Activated effector memory CD4-positive, alpha-beta T cell treated with anti-CD3 and anti-CD28 coated beads, Interleukin-2, amount 50 U/mL, for 16 hours (primary cell): ENCODE data around the gene CUL2.
"Not testable (repeated sequence)": the region's sequence is repeated elsewhere in the genome, so short reads cannot be mapped to it uniquely, and the experiment has no call there.

ENCODE experiments used
- DNase-seq: peaks from one replicate; pipeline ENCODE4 v3.0.0-alpha.2; 2020

Gene CUL2

DNA sequence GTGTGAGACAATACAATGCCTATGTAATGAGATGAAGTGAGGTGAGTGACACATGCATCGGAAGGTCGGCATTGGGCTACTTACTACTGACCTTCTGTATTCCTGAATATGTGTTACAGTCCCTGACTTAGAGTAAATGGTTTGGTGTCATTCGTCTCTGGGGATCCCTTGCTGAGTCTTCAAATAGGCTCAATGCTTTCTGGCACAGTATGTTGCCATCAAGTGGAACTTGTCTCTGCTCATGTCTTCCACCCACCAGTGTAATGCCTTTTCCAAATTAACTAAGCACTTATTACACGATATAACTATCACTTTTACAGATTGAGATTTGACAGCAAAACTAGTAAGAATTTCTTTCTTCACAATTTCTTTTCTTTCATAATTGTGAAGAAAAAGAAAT is 10.9 kb downstream of the CUL2 start:
- no peak for DNase-seq

DNA sequence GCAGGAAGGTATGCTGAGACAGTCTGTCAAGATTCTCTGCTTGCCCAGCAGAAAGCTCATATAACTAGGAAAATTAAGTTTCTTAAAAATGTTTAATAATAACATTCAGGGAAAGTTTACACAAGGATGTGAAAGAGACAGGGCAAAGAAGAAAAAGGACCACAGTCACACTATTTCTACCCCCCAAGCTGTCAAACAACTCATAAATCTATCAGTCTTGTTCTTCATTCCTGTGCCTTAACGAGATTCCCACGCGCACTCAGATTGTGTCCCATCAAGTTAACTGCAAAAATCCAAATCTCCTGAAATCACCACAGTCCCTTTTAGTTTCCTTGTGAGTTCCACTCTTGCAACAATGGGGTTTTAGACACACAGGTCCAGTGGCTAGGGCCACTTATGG is 14.9 kb downstream of the CUL2 start:
- no peak for DNase-seq

DNA sequence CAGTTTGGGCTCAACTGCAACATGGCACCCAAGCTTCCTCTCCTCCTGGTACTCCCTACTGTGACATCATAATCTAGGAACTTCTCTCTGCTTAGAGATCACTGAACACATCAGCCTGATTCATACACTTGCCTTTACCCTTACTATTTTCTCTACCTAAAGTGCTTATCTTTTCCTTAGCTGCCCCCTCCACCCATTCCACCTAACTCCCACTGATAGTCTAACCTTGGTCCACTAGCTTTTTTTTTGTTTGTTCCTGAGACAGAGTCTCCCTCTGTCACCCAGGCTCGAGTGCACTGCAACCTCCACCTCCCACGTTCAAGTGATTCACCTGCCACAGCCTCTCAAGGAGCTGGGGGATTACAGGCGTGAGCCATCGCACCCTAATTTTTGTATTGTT is 15.9 kb downstream of the CUL2 start:
- DNase-seq, result no peak

DNA sequence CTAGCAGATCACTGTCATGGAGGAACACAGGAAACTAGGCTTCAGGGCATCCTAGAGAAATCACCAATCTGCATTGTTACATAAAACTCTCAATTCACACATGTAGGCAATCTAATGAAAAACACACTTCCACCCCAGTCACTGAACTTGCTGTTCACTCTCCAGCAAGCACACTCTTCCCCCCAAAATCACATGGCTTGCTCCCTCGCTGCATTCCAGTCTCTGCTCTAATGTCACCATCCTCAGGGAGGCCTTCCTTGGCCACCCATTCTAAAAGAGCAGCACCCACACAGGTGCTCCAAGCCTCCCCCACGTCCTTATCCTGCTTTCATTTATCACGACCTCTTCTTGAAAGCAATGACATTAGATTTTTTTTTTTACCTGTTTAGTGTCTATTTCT is 19.6 kb downstream of the CUL2 start:
- no peak for DNase-seq

DNA sequence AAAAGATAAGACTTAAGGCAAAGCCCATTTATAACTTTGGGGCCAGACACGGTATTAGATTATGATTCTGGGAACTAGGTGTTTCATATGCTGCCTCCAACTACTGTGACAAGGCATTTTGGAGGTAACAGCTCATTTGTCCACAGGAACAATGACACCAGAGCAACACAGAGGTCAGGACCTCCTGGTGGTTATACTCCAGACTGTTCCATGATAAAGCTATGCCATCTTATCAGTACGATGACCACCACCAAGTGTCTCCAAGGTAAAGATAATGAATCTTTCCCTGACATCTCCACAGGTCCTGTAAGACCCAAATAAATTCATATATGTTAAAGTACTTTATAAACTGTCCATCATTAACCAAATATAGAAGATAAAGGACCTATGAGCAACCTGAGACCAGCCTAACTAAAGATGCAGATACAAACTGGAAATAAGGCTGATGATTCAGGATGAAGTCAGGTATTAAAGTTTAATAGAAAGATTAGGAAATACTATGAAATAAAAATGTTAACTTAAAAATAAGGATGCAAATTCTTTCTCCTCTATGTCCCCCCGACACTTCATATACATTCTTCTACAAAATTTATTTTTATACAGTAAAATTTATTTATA is 26.2 kb downstream of the CUL2 start:
- no peak for DNase-seq

DNA sequence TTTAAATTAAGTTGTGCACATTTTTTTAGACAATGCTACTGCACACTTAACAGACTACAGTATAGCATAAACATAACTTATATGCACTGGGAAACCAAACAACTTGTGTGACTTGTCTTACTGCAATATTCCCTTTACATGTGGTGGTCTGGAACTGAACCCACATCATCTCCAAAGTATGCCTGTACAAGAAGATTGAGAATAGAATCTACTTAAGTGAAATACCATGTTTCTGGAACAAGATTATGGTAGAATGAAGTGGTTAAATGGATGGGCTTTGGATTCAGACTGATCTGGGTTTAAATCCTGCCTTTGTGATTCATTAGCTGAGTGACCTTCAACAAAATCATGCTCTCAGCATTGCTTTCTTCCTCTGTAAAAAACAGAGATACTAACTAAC is 30.7 kb downstream of the CUL2 start:
- DNase-seq, result no peak

DNA sequence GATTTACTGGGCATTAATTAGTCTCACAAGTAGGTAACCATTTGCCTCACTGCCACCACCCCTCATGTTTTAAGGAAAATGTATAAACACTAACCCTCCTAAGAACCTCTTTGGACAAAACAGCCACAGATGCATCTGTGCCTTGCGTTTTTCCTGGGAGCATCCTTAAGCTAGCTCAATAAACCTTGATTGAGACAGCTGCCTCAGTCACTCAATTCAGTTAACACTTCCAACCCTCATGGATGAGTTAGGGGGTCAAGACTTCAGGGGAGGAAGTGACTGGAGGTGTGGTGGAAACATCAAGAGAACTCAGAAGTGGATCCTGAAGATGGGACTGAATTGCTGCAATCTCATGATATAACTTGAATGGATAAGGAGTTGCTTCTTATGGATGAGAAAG is 31.5 kb downstream of the CUL2 start:
- DNase-seq, result no peak

DNA sequence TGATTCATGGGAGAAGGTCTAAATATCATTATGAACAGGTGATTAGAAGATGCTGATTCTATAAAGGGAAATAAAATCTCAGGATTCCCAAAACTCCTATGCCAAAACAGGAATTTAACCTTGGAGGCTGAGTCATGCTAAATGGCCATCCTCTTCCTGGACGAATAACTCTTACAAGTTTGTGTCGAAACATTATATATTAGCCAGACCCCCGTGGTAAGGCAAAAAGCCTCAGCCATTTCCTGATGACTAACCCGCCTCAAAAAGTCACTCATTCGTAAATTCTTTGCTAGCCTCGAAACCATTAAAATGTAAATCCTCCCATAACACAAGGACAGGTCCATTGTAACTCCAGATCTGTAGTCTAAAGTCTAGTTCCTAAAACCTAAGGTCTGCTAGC is 32.0 kb downstream of the CUL2 start:
- DNase-seq, result no peak

DNA sequence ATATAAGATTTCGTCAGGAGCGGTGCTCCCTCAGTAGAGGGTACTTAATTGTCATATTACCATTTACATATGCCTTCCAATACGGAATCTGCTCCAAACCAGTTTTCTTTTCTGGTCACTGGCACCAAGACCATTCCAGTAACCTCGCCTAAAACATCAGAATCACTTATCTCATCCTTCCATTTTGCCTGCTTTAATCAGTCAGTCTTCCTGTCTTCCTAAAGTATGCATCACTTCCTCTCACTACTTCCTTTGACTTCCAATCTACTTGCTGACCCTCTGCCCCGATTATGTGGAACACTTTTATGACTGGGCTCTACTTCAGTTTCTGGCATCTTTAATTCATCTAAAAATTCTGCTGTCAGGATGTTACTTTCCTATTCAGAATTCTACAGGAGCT is 33.5 kb downstream of the CUL2 start:
- no peak for DNase-seq

DNA sequence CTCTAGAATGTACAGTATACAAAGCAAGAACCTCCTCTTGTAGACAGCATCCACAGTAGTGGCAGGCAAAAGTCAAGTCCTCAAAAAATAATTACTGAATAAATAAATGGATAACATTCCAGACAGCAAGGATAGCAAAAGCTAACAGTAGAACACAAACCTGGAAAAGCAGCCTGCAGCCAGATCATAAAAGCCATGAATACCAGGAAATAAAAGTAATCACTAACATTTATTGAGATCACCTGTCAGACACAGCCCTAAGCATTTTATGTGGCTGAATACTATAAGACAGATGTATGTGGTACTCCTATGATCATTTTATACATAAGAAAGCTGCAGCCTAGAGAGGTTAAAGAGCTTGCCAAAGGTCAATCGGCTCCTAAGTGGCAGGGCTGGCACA is 34.0 kb downstream of the CUL2 start:
- no peak for DNase-seq

DNA sequence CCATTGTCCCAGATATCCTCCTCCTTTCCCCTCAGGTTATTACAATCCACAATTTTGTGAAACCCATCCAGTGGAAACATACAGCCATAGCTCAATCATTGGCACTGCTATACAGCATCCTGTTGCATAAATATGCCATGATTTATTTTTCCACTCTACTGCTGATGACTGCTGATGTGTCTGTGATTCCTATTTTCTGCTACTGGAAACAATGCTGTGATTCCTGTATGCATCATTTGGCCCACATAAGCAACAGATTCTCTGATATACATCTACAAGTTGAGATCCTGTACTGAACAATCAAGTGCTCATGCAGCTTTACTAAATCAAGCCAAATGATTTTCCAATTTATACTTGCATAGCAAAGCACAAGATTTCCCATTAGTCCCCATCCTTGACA is 39.6 kb downstream of the CUL2 start:
- no peak for DNase-seq

DNA sequence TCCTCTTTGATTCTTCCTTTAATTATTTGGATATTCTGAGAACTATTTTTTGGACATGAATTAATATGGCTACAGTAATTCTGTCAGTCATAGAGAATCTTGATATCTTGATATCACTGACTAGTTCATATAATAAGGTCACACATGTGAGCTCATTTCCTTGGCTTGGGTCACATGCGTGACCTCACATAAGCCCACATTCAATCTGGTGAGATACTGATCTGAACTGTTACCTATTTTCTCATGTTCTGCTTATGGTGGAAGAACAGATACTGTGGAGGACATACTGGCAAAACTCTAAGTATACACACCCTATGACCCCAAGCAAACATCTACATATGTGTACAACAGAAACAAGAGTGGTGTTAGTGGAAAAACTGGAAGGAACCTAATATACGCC is 44.1 kb downstream of the CUL2 start:
- no peak for DNase-seq

DNA sequence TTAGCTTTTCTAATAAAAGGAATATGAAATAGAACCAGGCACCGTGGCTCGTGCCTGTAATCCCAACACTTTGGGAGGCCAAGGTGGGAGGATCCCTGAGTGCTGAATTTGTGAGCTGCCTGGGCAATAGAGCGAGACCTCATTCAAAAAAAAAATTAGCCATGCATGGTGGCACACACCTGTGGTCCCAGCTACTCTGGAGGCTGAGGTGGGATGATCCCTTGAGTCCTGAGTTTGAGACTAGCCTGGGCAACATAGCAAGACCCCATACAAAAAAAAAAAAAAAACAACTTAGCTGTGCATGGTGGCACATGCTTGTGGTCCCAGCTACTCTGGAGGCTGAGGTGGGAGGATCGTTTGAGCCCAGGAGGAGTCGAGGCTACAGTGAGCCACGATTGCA is 44.9 kb downstream of the CUL2 start:
- not testable (repeated sequence) for DNase-seq

DNA sequence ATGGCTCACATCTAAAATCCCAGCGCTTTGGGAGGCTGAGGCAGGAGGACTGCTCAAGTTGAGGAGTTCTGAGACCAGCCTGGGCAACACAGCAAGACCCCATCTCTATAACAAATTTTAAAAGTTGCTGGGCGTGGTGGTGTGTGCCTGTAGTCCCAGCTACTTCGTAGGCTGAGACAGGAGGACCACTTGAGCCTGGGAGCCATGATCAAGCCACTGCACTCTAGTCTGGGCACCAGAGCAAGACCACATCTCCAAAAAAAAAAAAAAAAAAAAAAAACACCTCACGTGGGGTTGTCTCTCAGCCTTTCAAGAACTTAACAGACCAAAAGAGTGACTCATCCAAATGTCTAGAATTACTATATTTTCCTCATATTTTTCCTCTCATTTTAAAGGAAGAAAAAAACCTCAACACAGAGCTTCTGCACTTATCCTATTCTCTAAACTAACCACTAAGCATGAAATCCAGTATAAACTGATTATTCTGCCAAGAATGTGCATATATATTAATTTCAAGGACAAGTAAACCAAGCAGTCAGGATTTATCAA is 46.3 kb downstream of the CUL2 start:
- DNase-seq, result no peak

DNA sequence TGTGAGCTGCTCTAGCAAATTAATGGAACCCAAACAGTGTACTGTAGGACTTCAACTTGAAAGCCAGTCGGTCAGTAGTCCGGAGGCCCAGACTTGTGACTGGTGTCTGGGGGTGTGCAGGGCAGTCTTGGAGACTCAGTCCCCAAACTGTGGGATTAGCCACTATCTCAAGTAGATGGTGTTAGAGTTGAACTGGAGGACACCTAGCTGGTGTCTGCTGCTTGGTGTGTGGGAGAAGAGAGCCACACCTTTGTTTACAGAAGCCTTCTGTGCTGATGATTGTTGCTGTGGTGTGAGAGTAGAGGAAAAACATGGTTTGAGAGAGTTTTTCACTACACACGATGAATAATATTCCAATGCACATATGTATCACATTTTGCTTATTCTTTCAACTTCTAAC is 47.4 kb downstream of the CUL2 start:
- no peak for DNase-seq

DNA sequence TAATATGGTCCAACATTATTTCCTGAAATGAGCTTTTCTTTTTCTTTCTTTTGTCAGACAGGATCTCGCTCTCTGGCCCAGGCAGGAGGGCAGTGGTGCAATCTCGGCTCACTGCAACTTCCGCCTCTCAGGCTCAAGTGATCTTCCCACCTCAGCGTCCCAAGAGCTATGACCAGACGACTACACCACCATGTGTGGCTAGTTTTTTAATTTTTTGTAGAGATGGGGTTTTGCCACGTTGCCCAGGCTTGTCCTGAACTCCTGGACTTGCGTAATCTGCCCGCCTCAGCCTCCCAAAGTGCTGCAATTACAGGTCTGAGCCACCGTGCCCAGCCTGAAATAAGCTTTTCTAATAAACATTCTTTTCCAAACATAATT is 48.6 kb downstream of the CUL2 start:
- DNase-seq, result no peak

DNA sequence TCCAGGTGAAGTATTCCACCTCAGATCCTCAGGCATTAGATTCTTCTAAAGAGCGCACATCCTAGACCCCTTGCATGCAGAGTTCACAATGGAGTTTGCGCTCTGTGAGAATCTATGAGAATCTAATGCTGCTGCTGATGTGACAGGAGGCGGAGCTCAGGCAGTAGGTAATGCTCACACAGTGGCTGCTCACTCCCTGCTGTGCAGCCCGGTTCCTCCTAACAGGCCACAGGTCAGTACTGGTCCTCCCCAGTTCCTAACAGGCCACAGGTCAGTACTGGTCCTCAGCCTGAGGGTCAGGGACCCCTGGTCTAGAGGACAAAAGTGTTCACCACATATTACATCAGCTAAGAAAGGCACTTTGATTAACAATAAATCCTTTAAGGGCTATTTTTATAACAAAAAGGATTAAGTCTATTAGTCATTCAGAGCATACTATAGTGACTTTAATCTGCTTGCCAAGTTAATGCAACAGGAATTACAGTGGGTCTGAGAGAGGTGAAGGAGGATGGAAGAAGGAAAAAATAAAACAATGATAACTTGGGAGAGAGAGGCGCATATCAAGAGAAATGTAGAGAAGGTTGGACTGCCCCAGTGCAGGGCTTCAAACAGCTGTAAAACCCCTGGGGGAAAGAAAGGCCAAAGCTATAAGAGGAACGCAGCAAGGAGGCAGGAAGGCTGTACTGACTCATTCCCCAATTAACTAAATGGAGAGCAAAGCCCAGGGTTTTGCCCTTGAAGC is 49.2 kb downstream of the CUL2 start:
- no peak for DNase-seq

DNA sequence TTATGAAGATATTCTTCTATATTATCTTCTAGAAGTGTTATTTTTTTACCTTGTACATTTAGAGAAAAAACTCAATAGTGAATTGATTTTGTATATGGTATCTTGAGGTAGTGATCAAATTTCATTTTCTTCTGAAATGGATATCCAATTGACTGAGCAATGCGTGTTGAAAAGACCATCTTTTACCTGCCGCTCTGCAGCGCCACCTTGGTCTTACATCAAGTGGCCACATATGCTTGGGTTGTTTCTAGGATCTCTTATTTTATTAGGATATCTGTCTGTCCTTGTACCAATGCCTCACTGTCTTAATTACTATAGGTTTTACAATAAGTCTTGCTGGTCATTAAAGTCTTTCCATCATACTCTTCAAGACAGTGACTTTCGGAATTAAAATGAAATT is 53.0 kb downstream of the CUL2 start:
- no peak for DNase-seq

DNA sequence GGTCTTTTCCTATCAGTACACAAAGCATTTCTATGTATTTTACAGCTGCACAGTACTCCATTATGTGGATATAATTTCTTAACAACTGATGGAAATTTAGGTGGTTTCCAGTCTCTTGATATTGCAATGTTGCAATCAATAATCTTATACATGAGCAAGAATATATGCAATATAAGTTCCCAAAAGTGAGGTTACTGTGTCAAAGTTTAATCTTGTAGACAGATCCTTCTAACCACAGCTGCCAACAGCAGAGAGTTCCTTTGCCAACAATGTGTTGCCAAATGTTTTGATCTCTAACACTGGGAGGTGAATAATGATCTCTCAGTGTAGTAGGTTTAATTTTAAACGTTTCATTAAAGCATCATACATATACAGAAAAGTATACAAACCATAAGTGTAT is 54.5 kb downstream of the CUL2 start:
- no peak for DNase-seq

DNA sequence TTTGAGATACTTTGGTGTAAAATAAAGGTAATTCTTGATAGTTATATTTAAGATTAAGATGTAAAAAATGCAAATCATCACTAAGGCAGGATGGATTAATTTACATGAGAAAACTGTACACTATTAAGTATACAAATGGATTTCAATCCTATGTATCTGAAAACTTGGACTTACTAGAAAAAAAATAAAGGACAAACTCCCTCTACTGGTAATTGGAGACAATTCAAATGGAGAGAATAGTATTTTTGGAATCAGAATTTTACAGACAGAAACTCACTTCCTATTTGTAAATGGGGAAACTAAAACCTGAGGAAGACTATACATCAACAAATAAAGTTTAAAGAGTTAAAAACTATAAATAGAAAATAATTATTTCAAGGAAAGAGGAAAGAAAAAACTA is 62.6 kb downstream of the CUL2 start:
- DNase-seq, result no peak

DNA sequence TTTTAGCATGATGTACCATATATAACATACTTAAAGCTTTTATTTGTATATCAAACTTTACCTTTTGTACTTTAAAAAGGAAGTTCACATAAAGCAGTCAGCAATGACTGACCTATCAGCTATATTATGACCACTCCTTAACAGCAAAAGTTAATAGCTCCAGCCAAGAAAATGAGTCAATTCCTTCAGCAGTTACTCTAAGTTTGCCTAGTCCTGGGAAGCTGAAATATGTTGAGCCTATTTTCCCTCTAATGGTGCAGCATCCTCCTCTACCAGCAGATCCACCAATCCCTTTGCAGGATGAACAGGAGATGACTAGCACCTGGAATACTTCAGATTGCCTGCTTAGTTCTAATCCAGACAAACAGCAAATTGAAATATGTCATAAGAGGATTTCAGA is 64.2 kb downstream of the CUL2 start:
- no peak for DNase-seq

DNA sequence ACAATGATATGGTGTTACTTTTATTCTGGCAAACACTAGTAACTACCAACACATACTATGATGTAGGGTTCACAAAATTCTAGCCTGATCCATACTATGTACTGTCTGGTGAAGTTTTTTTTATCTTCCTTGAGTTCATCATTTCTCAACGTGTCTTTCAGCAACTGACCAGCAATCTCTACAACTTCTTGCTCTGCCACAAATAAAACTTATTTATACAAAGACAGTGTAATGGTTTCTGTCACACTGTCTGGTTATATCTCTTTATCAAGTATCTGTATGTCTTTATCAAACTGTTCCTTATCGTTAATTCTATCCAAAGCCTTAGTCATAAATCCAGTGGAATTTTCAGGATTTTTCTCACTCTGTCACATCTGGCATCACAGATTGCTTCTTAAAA is 69.7 kb downstream of the CUL2 start:
- DNase-seq, result no peak

DNA sequence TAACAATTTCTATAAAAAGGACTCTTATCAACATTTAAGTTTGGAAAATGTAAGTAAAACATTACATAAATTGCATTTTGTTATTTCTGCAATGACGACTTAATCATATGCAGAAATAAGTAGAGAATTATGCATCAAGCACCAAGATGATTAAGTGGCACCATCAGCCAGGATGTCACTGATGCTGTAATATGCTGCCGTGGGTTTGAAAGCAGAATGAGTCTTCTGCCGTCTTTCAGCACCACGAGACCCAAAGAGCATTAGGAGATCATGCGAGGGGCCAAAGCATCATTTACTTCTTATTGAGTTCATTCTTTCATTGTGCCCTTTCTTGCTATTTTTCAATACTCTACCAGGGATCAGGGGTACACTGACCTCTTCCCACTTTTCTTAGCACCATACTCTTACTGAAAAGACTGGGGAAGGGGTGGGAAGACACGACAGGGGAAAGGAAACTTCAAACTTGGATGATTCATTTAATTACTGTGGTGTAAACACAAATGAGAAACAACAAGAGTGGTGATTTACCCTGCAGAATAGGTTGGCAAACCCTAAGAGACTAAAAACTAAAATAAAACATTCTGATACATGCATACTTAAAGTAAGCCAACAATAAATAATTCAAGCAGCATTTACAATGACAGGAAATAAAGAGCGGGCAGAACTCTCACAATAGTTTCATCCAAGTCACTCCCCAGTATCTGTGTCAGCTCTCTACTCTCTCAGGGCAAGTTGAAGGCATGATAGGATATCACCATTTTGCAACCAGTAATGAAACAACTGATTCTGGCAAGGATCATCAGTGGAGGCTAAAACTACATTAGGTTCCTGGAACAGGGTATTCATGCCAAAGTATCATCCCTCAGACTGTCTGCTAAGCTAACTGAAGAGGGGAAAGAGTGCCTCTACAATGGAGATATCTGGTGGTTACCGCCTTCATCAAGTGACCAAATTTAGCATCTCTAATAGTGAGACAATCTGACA is 70.8 kb downstream of the CUL2 start:
- DNase-seq, result no peak

DNA sequence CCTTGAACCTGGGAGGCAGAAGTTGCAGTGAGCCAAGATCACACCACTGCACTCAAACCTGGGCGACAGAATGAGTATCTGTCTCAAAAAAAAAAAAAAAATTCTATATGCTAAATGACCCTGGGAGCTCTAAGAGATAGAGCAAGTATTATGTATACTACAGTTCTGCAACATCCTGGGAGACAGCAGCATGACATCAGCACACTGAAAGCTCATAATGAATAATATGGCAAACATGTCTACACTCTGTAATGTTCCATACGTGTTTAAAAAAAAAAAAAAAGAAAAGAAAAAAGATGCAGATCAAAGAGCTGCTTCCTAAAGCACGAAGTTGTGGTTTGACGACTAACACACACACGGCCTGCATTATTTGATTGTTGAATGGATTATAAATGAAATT is 72.5 kb downstream of the CUL2 start:
- no peak for DNase-seq
